NK-92 treated with Interleukin-12 subunit alpha and Interleukin-12 subunit beta, amount 100 ng/mL, for 24 hours (cell line): Measurements from ENCODE around the gene POU2F2.

ENCODE experiments used
- DNase-seq: peaks from one replicate; lab custom pipeline; 2025; lab: John Stamatoyannopoulos, UW

The POU2F2 gene

GRCh38 chr19:42132030-42132628, at the start of gene POU2F2:
TSS of gene POU2F2 (minus strand) at chr19:42132446. CDS start at chr19:42132411, 35 bp downstream.
- DNase-seq = peak; percentile 70

DNA sequence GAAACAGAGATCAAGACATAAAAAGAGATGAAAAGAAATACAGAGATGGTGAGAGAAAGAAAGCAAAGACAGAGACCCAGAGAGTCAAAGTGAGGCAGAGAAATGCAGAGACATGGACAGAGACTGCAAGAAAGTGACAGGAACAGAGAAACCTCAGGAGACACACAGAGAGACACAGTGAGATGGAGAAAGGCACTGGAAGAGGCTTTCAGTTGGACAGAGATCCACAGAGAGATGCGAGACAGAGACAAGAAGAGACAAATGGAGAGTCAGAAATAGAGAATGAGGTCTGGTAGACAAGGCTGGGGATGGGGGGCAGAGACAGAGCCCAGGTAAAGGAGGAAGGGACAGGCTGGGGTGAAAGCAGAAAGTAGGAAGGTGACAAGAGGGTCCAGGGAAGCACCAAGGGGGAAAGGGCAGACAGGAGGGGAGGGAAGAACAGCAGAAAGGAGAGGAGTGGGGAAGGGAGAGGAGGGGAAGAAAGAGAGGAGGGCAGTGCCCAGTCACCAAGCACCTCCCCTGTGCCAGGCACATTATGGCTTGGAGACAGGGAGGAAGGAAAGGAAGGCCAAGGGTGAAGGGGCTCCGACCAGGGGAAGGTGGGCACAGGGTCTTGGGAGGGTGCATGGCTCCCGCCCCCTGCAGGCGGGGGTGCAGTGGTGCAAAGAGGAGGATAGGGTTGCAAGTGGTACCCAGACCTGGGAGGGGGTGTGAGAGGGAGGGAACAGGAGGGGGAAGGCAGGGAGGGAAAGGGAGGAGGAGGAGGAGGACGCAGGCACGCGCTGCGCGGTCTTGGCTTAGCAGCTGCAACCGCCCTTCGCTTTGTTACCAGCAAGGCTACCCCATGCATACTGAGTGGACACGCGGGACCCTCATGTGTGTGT, 46.8 kb upstream of the POU2F2 start:
- DNase-seq = no peak

DNA sequence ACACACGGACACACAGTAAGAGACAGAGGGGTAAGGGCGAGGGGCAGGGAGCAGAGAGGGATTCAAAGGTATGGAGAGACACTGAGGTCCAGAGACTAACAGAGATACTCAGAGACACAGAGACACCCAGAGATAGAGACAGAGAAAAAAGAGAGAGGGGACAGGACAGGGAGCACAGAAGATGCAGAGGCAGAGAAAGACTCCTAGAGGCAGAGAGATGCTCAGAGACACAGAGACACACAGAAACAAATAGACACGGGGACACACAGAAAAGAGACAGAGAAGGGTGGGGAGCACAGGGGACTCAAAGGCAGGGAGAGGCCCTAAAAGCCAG, 45.4 kb upstream of the POU2F2 start:
- no peak for DNase-seq

DNA sequence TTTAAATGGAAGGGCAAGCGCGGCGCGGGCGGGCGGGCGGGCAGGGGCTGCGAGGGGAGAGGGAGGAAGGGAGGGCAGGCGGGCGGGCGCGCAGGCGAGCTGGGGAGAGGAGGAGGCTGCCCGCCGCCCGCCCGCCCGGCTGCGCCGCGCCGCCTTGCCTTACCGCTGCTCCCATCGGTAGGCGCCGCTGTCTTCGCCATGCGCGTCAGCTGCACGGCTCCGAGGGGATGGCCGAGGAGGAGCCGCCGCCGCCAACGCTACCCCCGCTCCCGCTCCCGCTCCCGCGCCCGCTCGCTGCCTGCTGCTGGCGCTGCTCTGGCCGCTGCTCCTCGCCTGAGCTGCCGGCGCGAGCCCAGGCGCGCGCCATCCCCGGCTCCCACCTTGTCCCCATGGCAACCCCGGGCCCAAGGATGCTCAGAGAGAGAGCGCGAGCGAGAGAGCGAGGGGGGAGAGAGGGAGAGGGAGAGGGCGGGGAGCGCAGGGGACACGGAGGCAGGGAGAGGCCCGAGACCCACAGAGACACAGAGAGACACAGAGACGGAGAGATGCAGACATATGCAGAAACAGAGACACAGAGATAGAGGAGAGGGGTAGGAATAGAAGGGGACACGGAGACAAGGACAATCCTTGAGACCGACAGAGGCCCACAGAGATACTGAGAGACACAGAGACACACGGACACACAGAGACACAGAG, 44.9 kb upstream of the POU2F2 start:
- peak; percentile 50 for DNase-seq

DNA sequence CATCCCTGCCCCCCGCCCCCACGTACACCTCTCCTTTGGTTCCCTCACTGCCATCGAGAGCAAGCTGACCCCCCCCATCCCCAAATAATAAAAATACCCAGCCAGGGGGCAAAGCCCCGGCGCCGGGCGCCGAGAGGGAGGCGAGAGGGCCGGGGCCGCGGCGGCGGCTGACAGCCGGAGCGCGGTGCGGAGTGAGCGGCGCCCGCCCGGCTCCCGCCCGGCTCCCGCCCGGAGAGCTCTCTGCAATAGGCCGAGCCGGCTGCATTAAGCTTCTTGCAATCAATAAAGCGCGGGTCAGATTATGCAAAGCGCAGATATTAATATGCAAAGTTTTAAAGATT, 44.4 kb upstream of the POU2F2 start:
- no peak for DNase-seq

DNA sequence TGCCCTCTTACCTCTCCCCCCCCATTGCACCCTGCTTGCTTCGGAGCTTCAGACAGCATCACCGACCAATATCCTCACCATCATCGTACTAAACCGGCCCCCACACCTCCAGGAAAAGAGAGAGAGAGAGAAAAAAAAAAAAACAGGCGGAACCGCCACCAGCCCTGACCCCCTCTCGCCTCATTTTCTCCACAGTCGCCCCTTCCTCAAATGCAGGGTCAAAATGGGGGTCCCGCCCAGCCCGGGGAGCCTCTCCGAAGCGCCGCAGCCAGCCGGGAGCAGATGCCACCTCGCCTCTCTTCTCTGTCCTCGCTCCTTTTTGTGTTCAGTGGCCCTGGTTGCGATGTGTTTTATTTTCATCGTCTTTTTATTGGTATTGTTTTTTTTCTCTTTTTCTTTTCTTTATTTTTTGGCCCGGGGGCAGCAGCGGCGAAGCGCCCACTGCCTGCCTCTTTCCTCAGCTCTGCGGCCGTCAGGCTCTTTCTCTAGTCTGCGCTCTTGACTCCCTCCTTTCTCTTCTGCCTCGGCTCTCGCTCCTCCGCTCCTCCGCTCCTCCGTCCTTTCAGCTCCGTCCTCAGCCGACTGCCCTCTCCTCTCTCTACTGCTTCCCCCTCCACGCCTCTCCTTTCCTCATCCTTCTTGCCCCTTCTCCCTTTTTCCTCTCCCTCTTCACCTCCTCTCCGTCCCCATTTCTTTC, 43.9 kb upstream of the POU2F2 start:
- no peak for DNase-seq

DNA sequence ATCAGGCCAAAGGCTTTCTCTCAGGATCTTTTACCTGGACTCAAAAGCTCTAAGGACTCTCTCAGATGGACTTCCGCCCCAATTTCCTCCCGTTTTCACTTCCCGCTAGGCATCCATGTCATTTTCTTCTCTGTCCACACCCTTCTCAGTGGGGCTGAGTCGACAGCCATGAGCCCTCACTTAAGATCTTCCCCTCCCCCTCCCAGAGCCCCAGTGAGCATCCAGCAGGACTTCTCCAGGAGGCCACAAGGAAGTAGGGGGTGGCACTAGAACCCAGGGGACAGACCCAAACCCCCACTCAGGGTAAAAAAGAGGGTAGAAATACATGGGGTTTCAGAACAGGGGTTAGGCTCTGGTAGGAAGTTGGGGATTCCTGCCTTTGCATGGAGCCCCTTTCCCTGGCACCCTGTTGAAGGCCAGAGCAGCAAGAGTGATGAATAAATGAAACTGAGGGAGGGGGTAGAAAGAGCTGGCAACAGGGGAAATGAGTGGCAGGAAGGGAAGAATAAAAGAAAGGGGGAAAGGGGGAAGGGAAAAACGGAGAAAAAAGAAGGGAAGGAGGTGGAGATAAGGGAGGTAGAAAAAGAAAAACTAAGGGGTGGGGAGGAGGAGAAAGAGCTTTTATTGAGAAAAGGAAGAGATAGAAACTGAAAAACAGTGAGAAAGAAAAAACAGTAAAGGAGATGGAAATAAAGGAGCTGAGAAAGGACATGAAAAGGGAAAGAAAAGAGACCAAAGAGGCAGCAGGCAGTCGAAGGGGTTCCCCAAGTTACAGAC, 42.9 kb upstream of the POU2F2 start:
- DNase-seq = no peak

GRCh38 chr19:42174188-42174587, 41.9 kb upstream of the POU2F2 start:
- DNase-seq = no peak

DNA sequence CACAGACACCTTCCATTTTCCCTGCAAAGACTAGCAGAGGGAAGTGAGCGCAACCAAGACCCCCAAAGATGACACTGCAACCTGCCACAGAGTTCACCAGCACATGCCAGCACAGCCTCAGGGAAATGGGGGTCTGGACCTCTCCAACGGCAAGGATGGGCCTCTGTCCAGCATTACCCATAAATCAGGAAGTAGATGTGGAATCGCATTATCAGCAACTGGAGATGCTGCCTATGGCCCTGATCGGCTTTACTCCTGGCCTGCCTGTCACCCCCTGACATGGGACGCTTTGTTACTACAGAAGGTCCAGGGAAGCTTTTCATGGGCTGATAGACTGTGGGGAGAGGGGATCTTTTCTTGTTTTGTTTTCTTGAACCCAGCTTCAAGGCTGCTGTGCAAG, 41.4 kb upstream of the POU2F2 start:
- DNase-seq = no peak

GRCh38 chr19:42172261-42172660, 40.0 kb upstream of the POU2F2 start:
- no peak for DNase-seq

DNA sequence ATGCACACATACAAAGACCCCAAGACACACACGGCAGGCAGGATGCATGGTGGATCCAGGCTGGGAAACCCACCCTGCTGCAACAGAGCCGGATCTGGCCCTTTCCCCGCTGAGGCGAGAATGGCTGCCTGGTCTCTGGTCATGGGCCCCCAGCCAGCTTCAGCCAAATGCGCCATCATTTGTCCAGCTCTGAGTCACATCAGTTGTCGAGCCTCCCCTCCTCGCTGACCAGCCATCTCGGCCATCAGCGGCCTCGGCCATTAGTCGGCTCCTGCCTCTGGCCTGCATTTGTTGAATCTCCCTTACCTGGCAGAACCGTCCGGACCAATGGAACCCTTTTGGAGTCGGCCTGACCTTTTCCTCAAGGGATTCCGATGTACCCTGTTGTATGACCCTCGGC, 38.5 kb upstream of the POU2F2 start:
- no peak for DNase-seq

GRCh38 chr19:42169486-42170413, 37.5 kb upstream of the POU2F2 start:
- no peak for DNase-seq

DNA sequence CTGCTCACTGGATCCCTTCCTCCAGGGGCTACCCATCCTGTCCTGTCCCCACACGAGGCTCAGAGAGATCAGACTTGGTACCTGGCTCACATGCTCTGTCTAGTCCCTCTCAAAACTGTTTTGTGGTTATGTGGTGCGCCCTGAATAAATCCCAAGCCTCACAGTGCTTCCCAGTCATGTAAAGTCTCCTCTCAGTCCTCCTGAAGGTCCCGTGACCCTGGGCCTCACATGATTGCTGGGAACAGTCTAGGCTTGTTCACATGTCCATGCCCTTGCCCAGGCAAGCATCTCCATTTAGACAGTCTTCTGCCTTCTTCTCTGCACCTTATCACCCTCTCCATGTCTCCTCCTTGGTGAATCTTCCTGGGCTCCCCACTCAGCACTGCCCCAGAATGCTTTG, 36.0 kb upstream of the POU2F2 start:
- DNase-seq = no peak

DNA sequence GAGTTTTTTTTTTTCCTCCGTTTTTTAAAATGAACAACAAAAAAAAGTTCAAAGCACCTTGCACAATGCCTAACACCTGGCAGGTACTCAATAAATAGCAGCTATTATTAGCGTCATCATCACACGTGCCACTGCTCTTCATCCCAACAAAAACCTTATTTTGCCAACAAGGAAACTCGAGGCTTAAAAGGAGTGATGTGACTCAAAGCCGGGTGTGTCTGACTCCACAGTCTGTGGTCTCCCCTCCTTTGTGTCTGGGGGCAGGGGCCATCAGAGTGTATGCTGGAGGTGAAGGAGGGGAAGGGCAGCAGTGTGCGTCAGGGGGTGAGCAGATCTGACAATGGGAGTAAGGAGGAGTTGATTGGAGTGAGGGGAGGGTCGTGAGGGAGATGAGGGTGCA, 34.1 kb upstream of the POU2F2 start:
- no peak for DNase-seq

- no peak for DNase-seq
These were observed 32.9 kb upstream of the POU2F2 start for GRCh38 chr19:42165146-42165545.

DNA sequence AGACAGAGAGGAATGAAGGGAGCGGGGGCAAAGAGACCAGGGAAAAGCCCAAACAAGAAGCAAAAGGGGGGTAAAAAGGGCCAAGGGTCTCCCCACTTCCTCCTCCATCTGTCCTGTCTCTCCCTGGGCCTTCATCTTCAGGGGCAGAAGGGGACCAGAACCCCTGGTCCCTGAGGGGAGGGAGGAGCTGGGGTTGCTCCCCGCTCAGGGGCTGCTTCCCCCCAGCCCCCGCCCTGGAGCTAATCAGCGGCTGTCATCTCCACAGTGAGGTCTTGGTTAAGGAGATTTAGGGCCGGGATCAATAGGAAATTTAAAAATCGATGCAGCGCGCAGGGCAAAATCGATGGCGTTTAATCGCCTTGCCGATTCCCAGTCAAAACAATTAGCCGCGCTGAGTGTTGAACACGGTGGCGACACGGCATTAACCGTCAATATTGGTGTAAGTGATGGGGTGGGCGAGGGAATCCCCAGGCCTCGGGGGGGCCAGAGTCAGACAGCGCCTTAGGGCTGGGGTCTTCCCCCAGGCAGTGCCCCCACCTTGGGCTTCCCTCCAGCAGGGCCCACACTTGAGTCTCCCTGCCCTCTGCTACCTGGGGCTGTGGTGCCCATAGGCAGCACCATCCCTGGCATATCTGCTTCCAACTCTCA, 29.5 kb upstream of the POU2F2 start:
- no peak for DNase-seq

GRCh38 chr19:42159942-42160341, 27.7 kb upstream of the POU2F2 start:
- no peak for DNase-seq

- DNase-seq = no peak
These were observed 26.7 kb upstream of the POU2F2 start for GRCh38 chr19:42158926-42159325.

GRCh38 chr19:42156571-42156970, 24.3 kb upstream of the POU2F2 start:
- DNase-seq = no peak

DNA sequence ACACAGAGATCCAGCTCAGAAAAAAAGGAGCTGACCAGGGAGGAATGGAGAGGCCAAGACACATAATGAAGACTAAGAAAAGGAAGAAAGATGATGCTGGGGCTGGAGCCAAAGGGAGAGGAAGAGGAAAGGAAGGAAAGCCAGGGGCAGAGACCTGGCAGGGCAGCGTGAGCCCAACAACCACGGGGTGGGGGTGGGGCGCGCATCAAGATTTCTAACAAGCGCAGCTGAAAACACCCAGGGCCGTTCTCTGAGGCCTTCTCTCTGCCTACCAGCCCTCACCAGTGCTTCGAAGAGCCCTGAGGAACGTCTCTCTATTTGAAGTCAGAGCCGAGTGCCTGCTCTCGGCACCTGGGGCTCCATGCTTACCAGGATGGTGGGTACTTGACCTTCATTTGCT, 23.6 kb upstream of the POU2F2 start:
- no peak for DNase-seq
